Left cardiac atrium (tissue), 4 donors: ENCODE results near the gene C2CD2L. TPM values are rescaled to one million over a fixed set of nuclear protein-coding genes. Genes with fewer than 3 reads are reported as not detected.

Experiments used
- ATAC-seq, 2 donors: fragments of 200-7000 bp; cut with Tn5 transposase; one replicate each; pipeline ENCODE4 v1.9.1; 2020; ENCODE audit warnings: mild to moderate bottlenecking in 2 of 2, moderate library complexity in 2 of 2
- DNase-seq: peaks from one replicate; pipeline ENCODE4 v3.0.0-alpha.2; 2020
- intact Hi-C, 2 donors: fragments of 100-400 bp; cut with DNase I; formaldehyde crosslinking; loops; one replicate each; pipeline versions ENCODE4 v1.14.1 to v1.15.1; 2022 to 2023
- total RNA-seq, 2 donors: library from RNA; stranded (reverse); fragmentation: NEBNext Ultra II Directional; extraction: Animal tissue kit (Norgen Biotek cat#: 25700); gene quantifications; one replicate each; pipeline ENCODE4 v1.2.1, GENCODE V29; 2021
- donor health status: DM: no; HTN: yes; CAD: no.
- donor health status: DM: no; HTN: yes; CAD: no; lungs with severe emphysema.
- donor health status: DM: yes; HTN: yes; CAD: no.
- donor health status: Dilated cardiomyopathy.

Gene C2CD2L
- total RNA-seq, 2 donors from 2014 or later: 8.7 to 9.3 TPM

DNA sequence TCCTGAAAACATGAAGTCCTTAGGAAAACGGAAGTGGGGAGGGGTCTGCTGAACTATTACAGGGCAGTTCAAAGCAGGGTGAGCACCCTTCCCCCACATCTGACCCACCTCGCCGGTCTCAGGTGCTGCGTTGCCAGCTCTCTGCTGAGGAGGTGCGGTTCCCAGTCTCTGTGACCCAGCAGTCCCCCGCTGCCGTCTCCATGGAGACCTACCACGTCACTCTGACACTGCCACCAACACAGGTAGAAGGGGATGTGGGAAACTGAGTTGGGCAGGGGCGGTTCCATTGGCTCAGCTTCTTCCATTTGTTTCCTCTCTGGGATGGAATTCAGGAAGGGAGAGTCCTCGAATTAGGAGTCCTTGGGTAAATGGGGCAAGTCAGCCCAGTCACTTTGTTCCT lies 3.3 kb downstream of the C2CD2L start:
- no peak for ATAC-seq
- intact Hi-C loops: no loop called here
- no peak for DNase-seq

GRCh38 chr11:119111361-119111925 lies 4.3 kb downstream of the C2CD2L start:
- intact Hi-C loops: no loop called here
- ATAC-seq (no peak), DNase-seq (no peak)

- intact Hi-C loops: no loop called here
- DNase-seq: no peak
- ATAC-seq: no peak
Measured at GRCh38 chr11:119112314-119113020, 5.3 kb downstream of the C2CD2L start.

- intact Hi-C loops: no loop called here
- DNase-seq: no peak
- no peak for ATAC-seq
Measured at GRCh38 chr11:119113716-119114115, 6.6 kb downstream of the C2CD2L start.

- DNase-seq (no peak), ATAC-seq (no peak)
- intact Hi-C loops: no loop called here
Measured at GRCh38 chr11:119114351-119114750, 7.2 kb downstream of the C2CD2L start.

DNA sequence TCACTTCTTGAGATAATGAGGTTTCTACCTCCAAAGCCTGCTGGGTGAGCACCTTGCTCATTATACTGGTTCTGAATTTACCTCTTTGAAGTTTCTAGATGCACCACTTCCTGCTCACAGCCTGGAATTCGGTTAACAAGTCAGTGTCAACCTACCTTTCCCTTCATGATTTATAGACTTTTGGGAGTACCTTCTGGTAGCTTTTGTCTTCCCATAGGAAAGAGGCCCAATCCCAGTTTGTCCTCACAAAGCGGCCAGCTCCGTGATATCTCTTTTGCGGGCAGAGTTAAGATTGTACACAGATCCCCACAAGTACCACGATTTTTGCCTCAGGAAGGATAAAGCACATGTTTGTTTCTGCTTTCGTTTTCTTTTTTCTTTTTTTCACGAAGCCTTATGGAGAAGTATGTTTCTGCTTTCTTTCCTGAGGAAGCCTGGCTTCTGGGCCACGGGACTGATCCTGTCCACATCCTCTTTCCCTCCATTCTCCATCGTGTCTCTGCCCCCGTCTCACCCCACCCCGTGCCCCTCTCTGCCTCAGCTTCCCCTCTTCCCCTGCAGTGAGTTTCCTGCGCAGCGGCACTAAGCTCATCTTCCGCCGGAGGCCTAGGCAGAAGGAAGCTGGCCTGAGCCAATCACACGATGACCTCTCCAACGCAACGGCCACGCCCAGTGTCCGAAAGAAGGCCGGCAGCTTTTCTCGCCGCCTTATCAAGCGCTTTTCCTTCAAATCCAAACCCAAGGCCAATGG lies 8.5 kb downstream of the C2CD2L start:
- DNase-seq (peak; percentile 67), ATAC-seq (peak; percentile 48 to 61)
- intact Hi-C loops: no loop called here

DNA sequence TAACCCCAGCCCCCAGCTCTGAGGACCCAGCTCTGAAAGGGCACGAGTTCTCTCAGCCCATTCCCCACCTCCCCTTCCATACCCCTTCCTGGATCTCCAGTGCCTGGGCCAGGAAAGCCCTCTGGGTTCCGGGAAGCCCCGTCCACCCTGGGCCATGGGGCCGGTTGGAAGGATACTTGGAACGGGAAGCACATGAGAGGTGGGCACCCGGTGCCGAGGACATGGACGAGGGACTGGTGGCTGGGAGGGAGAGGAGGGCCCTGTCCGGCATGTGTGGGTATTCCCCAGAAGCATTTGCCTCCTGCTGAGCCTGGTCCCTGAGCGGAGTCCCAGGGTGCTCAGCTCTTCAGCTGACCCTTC lies 9.1 kb downstream of the C2CD2L start:
- ATAC-seq: no peak
- intact Hi-C loops: no loop called here
- no peak for DNase-seq

DNA sequence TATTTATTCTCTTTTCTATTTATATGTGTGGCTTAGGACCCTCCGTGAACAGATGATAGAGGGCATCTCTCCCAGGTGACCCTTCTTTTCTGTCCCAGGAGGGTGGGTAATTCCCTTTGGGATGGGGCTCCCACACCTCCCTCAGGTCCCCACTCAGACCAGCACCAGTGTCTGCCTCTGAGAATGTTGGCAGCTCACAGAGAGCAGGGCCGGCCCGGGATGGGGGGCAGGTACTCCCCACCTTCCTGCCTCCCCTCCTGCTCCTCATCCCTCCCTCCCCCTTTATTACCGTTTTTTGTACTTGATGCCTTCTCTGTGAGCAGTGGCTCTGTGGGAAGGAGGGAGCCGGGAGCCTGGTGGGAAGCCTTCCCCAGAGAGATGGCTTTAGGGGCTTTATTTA lies 9.5 kb downstream of the C2CD2L start:
- intact Hi-C loops: no loop called here
- ATAC-seq (no peak), DNase-seq (no peak)

DNA sequence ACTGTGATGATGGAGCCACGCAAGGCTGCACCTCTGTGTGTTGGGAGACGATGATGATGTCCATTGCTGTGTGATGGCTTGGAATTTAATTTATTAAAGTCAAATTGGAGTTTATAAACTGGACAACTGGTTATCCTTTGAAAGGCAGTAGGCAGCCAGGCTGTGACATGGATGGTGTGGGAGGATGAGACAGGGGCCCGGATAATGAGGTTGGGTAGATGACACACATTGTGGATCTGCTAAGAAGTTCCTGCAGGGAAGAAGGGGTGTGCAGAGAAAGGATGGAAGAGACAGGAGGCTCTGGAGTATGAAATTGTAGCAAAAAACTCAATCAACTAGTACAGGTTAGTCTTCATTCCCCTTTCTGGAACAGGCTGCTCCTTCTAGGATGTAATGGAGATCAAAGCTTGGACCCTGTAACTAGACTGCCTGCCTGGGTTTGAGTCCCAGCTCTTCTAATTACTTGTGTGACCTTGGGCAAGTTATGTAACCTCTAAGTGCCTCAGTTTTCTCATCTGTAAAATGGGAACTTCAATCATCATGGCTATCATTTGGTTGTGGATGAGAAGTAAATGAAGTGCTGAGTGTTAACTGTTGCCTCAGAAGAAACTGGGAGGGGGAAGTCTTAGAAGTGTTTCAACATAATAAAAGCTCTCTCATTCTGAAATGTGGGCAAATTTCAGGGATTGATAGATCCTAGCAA lies 10.0 kb downstream of the C2CD2L start:
- no peak for DNase-seq
- intact Hi-C loops: no loop called here
- ATAC-seq: no peak

GRCh38 chr11:119118227-119118626 lies 11.1 kb downstream of the C2CD2L start:
- intact Hi-C loops: no loop called here
- ATAC-seq: no peak

GRCh38 chr11:119118946-119119345 lies 11.8 kb downstream of the C2CD2L start:
- no peak for ATAC-seq
- intact Hi-C loops: no loop called here

More at GRCh38 chr11:119118227-119118626, 11.1 kb downstream of the C2CD2L start:
- DNase-seq: no peak

GRCh38 chr11:119120639-119121007 lies 13.5 kb downstream of the C2CD2L start:
- DNase-seq (no peak), ATAC-seq (no peak)
- intact Hi-C loops: no loop called here

More at GRCh38 chr11:119118946-119119345, 11.8 kb downstream of the C2CD2L start:
- no peak for DNase-seq

DNA sequence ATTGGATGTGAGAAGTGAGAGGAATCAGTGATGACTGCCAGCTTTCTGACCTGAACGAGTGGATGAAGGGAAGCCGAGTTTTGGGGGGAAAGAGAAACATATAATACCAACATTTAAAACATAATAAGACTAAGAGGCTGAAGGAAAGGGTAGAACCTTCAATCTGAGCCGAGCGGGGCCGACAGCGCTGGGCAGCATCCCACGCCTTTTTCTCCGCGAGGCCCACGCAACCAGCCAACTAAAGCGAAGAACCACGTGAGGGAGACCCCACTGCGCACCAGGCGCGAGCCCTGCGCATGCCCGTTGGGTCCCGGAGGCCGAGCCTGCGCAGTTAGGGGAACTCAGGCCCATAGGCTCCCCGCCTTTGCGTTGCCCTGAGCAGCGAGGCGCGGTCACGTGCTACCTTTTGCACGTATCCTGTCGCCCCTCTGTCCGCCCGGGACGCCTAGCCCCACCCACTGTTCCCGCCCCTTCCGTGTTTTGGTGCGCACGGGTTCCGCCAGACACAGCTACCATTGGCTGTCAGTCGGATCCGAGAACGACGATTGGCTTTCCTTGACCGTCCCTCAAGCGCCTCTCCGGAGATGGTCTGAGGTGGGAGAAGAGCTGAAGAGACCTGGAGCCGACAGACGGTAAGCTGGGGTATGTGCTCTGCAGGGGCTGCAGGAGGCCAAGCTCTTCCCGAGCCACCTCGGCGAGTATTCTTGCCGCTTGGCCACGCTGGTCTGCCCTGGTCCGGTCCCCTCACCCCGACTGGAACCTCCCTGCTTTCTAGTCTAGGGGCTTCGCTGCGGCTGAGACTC lies 14.1 kb downstream of the C2CD2L start, which contains the start of gene HINFP:
Gene HINFP (plus strand): TSS at position 573 of the 803 bp plus-strand sequence. CDS start 5,365 bp downstream, outside the sequence.
- DNase-seq (peak; percentile 100), ATAC-seq (peak; percentile 100)
- intact Hi-C loops: no loop called here

GRCh38 chr11:119121811-119122124 lies 14.6 kb downstream of the C2CD2L start:
- intact Hi-C loops: no loop called here
- DNase-seq (no peak), ATAC-seq (no peak)

DNA sequence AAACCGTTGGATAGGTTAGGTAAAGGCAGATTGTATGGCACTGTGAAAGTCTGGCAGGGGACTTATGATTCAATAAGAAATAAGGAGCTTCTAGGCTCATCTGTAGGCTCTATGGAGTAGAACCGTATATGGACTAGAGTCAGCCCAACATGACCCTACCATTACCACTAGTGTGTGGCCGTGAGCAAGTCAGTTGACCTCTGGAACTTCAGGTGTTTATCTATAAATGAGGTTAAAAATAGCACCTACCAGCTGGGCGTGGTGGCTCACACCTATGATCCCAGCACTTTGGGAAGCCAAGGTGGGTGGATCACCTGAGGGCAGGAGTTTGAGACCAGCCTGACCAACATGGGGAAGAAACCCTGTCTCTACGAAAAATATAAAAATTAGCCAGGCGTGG lies 18.7 kb downstream of the C2CD2L start:
- intact Hi-C loops: no loop called here

GRCh38 chr11:119126675-119127268 lies 19.6 kb downstream of the C2CD2L start:
- ATAC-seq: peak in 1 of 2 donors; percentile 11
- intact Hi-C loops: no loop called here

More for the DNA sequence above, 18.7 kb downstream of the C2CD2L start:
- ATAC-seq: no peak
- DNase-seq: no peak

GRCh38 chr11:119130662-119131061 lies 23.5 kb downstream of the C2CD2L start:
- no peak for ATAC-seq
- no peak for DNase-seq
- intact Hi-C loops: no loop called here

More at GRCh38 chr11:119126675-119127268, 19.6 kb downstream of the C2CD2L start:
- DNase-seq: no peak

- intact Hi-C loops: no loop called here
- ATAC-seq (peak in 1 of 2 donors; percentile 46), DNase-seq (no peak)
Measured at GRCh38 chr11:119134389-119134978, 27.3 kb downstream of the C2CD2L start.
